ENCODE data around the gene PPDPF. TPM values are rescaled to one million over a fixed set of nuclear protein-coding genes. Genes with fewer than 3 reads are reported as not detected.

The PPDPF gene
- total and polyA plus RNA-seq, 2 donors (not counting 3 experiments of a cell fraction or from before 2014, with no cell fraction given), result 52.2 to 219 TPM

GRCh38 chr20:63557481-63557891 is 36.9 kb downstream of the PPDPF start:
- Histone ChIP-seq H2AFZ (ENCODE audit: low read depth, low read length) (no peak overlapping the region), H3K4me2 (ENCODE audit: insufficient read depth, low read length) (no peak overlapping the region), H3K9me3 (replicated peaks; ENCODE audit: control insufficient read depth, insufficient read depth, low read length) (no peaks in the 10 kb centered on the region), H3K4me3 (replicated peaks in 1 of 3; ENCODE audit: insufficient read depth in 1 of 3, low read depth in 1 of 3, low read length in 3 of 3) (no peak overlapping the region), H3K36me3 (ENCODE audit: control insufficient read depth in 2 of 2, extremely low read depth in 1 of 2, insufficient read depth in 2 of 2, low read length in 2 of 2) (peaks cover 0 to 11% of the 10 kb centered on the region in 2 experiments), H3K27ac (ENCODE audit: insufficient read depth, low read depth, low read length) (no peak overlapping the region), H3K4me1 (ENCODE audit: control insufficient read depth, extremely low read depth, insufficient read depth, low read length) (no peaks in the 10 kb centered on the region), H3K79me2 (ENCODE audit: control insufficient read depth, insufficient read depth, low read length) (no peaks in the 10 kb centered on the region), H3K9ac (replicated peaks; ENCODE audit: extremely low read depth, insufficient read depth, low read length) (no peak overlapping the region), H3K27me3 (ENCODE audit: control insufficient read depth in 2 of 2, insufficient read depth in 2 of 2, low read length in 2 of 2) (no peaks in the 10 kb centered on the region), H3K9me1 (replicated peaks; ENCODE audit: control insufficient read depth, extremely low read depth, insufficient read depth, low read length) (no peaks in the 10 kb centered on the region), H4K20me1 (replicated peaks; ENCODE audit: control insufficient read depth, extremely low read depth, insufficient read depth, low read length) (no peaks in the 10 kb centered on the region)
- dilution Hi-C loops (cut with MboI; ENCODE audit: extremely low pct_ligation_motif_present, low sequenced_read_pairs) (no loop called here), intact Hi-C loops (cut with micrococcal nuclease) (no loop called here)
- CTCF ChIA-PET, result no interaction called here
- DNase-seq (ENCODE audit: low read depth, low spot score) (no peak), FAIRE-seq (no peak)
- TF ChIP-seq POLR2A (IDR thresholded peaks at IDR 0.05; ENCODE audit: low read depth, low read length) (no peak), GATA2 (IDR thresholded peaks at IDR 0.05; ENCODE audit: insufficient read depth, insufficient read length, low read depth, low read length) (no peak), EZH2 (IDR thresholded peaks at IDR 0.05; ENCODE audit: borderline replicate concordance, low read depth, low read length, severe bottlenecking) (no peak), POLR2AphosphoS5 (IDR thresholded peaks at IDR 0.05; ENCODE audit: insufficient read depth, low read depth, low read length) (no peak), JUN (IDR thresholded peaks at IDR 0.05; ENCODE audit: borderline replicate concordance, insufficient read depth, insufficient read length, low read depth) (no peak), CTCF (IDR thresholded peaks at IDR 0.05; ENCODE audit: extremely low read depth in 1 of 2, insufficient read depth in 1 of 2, low read depth in 1 of 2, low read length in 2 of 2) (no peak)
- no TSS peak for BruUV-seq (replicated peaks)
- POLR2A ChIA-PET, result no interaction called here
